Endothelial cell of umbilical vein (primary cell): ENCODE measurements around the gene TCAP. TPM values are rescaled to one million over a fixed set of nuclear protein-coding genes. Genes with fewer than 3 reads are reported as not detected.

ENCODE experiments used
- BruUV-seq: library from RNA; stranded (reverse); fragments of 400-500 nt; replicated peaks from 2 replicates; lab custom pipeline; 2021; lab: Mats Ljungman, UMichigan
- CTCF ChIA-PET: fragments of 300-600, 350-600 bp; sonication (Branson Sonifier 250); formaldehyde crosslinking; loops from one replicate; lab custom pipeline; 2021; ENCODE audit warnings: antibody characterized with exemption, inconsistent platforms; lab: Charles Lee
- POLR2A ChIA-PET: fragments of 300-600, 350-600 bp; sonication (Branson Sonifier 250); formaldehyde crosslinking; loops from one replicate; lab custom pipeline; 2021; ENCODE audit warnings: antibody characterized with exemption, inconsistent platforms; lab: Charles Lee
- DNase-seq: peaks from one replicate; pipeline ENCODE4 v3.0.0-alpha.2; 2011; ENCODE audit warnings: low read depth, low spot score
- FAIRE-seq: peaks from 2 replicates; lab custom pipeline; 2011; peaks lifted over from hg19 to GRCh38; lab: Jason Lieb, UNC
- H2AFZ ChIP-seq: 2 replicates; pipeline ENCODE4 v1.6.0; 2012; ENCODE audit warnings: low read depth, low read length, control low read depth, inconsistent platforms
- H3K27ac ChIP-seq: 2 replicates; pipeline ENCODE4 v1.5.1; 2011; ENCODE audit warnings: low read depth, mild to moderate bottlenecking, control low read depth, low read length, moderate library complexity; ENCODE audit not compliant: insufficient read depth
- H3K27me3 ChIP-seq, 2 experiments: 2 replicates each; pipeline versions ENCODE4 v1.6.0 to v1.6.1; 2011; ENCODE audit warnings: low read length in 2 of 2, mixed read lengths in 1 of 2; ENCODE audit not compliant: control insufficient read depth in 2 of 2, insufficient read depth in 2 of 2
- H3K36me3 ChIP-seq, 2 experiments: 2 replicates in 1 of 2; 3 replicates in 1 of 2; pipeline ENCODE4 v1.5.1; 2011; ENCODE audit warnings: low read length in 2 of 2, mild to moderate bottlenecking in 1 of 2, moderate library complexity in 1 of 2; ENCODE audit not compliant: control insufficient read depth in 2 of 2, insufficient read depth in 2 of 2; ENCODE audit errors: extremely low read depth in 1 of 2
- H3K4me1 ChIP-seq: 3 replicates; pipeline ENCODE4 v1.5.1; 2011; ENCODE audit warnings: mild to moderate bottlenecking, low read length; ENCODE audit not compliant: control insufficient read depth, insufficient read depth; ENCODE audit errors: extremely low read depth
- H3K4me2 ChIP-seq: 2 replicates; pipeline ENCODE4 v1.6.1; 2011; ENCODE audit warnings: low read length, control low read depth, mixed read lengths; ENCODE audit not compliant: insufficient read depth
- H3K4me3 ChIP-seq, 3 experiments: fragments of 200-600 bp in 1 of 3; sonication (generic), shearing (Covaris generic) in 1 of 3; replicated peaks in 1 of 3; 2 replicates each; pipeline ENCODE4 v1.5.1; 2011 to 2016; ENCODE audit warnings: control low read depth in 3 of 3, low read length in 3 of 3, mild to moderate bottlenecking in 2 of 3, inconsistent platforms in 1 of 3, low read depth in 1 of 3, moderate library complexity in 1 of 3; ENCODE audit not compliant: insufficient read depth in 1 of 3
- H3K79me2 ChIP-seq: 2 replicates; pipeline ENCODE4 v1.6.0; 2012; ENCODE audit warnings: low read length, inconsistent platforms; ENCODE audit not compliant: control insufficient read depth, insufficient read depth
- H3K9ac ChIP-seq: replicated peaks from 2 replicates; pipeline ENCODE3; 2011; ENCODE audit warnings: low read length, control low read depth; ENCODE audit not compliant: insufficient read depth; ENCODE audit errors: extremely low read depth
- H3K9me1 ChIP-seq: replicated peaks from 3 replicates; pipeline ENCODE4 v1.6.0; 2011; ENCODE audit warnings: mild to moderate bottlenecking, low read length; ENCODE audit not compliant: control insufficient read depth, insufficient read depth; ENCODE audit errors: extremely low read depth
- H3K9me3 ChIP-seq: replicated peaks from 2 replicates; pipeline ENCODE4 v1.5.1; 2012; ENCODE audit warnings: low read length, inconsistent platforms; ENCODE audit not compliant: control insufficient read depth, insufficient read depth
- H4K20me1 ChIP-seq: replicated peaks from 2 replicates; pipeline ENCODE3; 2011; ENCODE audit warnings: mild to moderate bottlenecking, low read length; ENCODE audit not compliant: control insufficient read depth, insufficient read depth; ENCODE audit errors: extremely low read depth
- GATA2 ChIP-seq: IDR thresholded peaks from 2 replicates; pipeline ENCODE4 v1.7.0; 2011; ENCODE audit warnings: low read depth, mild to moderate bottlenecking, moderate library complexity, mixed read lengths, low read length; ENCODE audit not compliant: insufficient read length, insufficient read depth
- JUN ChIP-seq: IDR thresholded peaks from 2 replicates; pipeline ENCODE4 v1.6.1; 2011; ENCODE audit warnings: borderline replicate concordance, low read depth; ENCODE audit not compliant: insufficient read length, insufficient read depth
- MYC ChIP-seq: IDR thresholded peaks from one replicate; pipeline ENCODE4 v1.6.1; 2011; ENCODE audit warnings: mild to moderate bottlenecking, low read depth, low read length
- POLR2A ChIP-seq: IDR thresholded peaks from 2 replicates; pipeline ENCODE4 v1.6.1; 2012; ENCODE audit warnings: low read depth, mild to moderate bottlenecking, control low read depth, low read length
- POLR2AphosphoS5 ChIP-seq: IDR thresholded peaks from 2 replicates; pipeline ENCODE4 v1.6.1; 2012; ENCODE audit warnings: low read depth, mild to moderate bottlenecking, control low read depth, low read length, moderate library complexity; ENCODE audit not compliant: insufficient read depth
- dilution Hi-C: fragments of 300-500 bp; cut with MboI; formaldehyde crosslinking; loops from one replicate; pipeline ENCODE4 v1.15.0; 2019; ENCODE audit warnings: low sequenced_read_pairs; ENCODE audit not compliant: extremely low pct_ligation_motif_present
- intact Hi-C: fragments of 100-400 bp; cut with micrococcal nuclease; formaldehyde crosslinking; loops from one replicate; pipeline ENCODE4 v1.10.0; 2022
- polyA plus RNA-seq, 4 experiments: library from polyadenylated mRNA; depleted of rRNA in 3 of 4; stranded (reverse) in 3 of 4; unstranded in 1 of 4; fragments of >200 nt; gene quantifications; 2 replicates each; pipeline versions ENCODE4 v1.2.1 to v1.2.3, GENCODE V29; 2011 to 2012; ENCODE audit warnings: missing spikeins in 1 of 4
- total RNA-seq: library from RNA; stranded (reverse); gene quantifications from 2 replicates; pipeline ENCODE4 v1.2.3, GENCODE V29; 2021
- TF ChIP-seq, protein P1 (sequence below), 2 donors: IDR thresholded peaks; 1 replicate in 1 of 2; 2 replicates in 1 of 2; pipeline ENCODE4 v1.5.1; 2011; ENCODE audit warnings: low read length in 2 of 2, mild to moderate bottlenecking in 2 of 2, moderate library complexity in 2 of 2, control low read depth in 1 of 2, inconsistent platforms in 1 of 2, low read depth in 1 of 2; ENCODE audit not compliant: insufficient read depth in 1 of 2; ENCODE audit errors: extremely low read depth in 1 of 2

The TCAP gene
- total and polyA plus RNA-seq, 2 donors (not counting 3 experiments of a cell fraction or from before 2014, with no cell fraction given): 0.51 to 0.93 TPM

DNA sequence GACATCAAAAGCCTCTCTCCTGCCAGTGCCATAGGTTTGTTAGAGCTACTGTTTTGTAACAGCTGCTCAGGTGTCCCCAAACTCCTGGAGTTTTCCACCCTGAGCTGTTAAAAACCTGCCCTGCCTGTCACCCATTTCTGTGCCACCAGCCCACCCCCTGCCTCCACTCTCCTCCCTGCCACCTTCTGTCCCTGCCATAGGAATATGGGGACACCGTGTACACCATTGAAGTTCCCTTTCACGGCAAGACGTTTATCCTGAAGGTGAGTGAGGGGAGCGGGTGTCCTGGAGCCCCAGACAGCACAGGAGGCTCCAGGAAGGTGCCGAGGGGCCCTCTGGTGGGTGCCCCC, 5.2 kb upstream of the TCAP start:
- Histone ChIP-seq H3K4me2 (no peak overlapping the region), H3K79me2 (no peaks in the 10 kb centered on the region), H4K20me1 (no peaks in the 10 kb centered on the region), H3K36me3 (peaks cover 0 to 2% of the 10 kb centered on the region in 2 experiments), H3K9me3 (no peaks in the 10 kb centered on the region), H3K9me1 (no peaks in the 10 kb centered on the region), H3K4me1 (peaks cover 16% of the 10 kb centered on the region), H3K9ac (no peak overlapping the region), H3K4me3 (no peak overlapping the region), H3K27ac (peak overlapping the region; percentile 8), H3K27me3 (no peaks in the 10 kb centered on the region), H2AFZ (no peak overlapping the region)
- intact Hi-C loops: no loop called here
- dilution Hi-C loops: no loop called here
- CTCF ChIA-PET: interaction anchor here (0.6 to 1.3 kb wide), 11 partner anchors 9 to 670 kb away, joined by 3 to 9 read pairs (median 4); partner anchors contain the start of gene MIEN1
- TF ChIP-seq GATA2: no peak
- TF ChIP-seq, protein P1, sequence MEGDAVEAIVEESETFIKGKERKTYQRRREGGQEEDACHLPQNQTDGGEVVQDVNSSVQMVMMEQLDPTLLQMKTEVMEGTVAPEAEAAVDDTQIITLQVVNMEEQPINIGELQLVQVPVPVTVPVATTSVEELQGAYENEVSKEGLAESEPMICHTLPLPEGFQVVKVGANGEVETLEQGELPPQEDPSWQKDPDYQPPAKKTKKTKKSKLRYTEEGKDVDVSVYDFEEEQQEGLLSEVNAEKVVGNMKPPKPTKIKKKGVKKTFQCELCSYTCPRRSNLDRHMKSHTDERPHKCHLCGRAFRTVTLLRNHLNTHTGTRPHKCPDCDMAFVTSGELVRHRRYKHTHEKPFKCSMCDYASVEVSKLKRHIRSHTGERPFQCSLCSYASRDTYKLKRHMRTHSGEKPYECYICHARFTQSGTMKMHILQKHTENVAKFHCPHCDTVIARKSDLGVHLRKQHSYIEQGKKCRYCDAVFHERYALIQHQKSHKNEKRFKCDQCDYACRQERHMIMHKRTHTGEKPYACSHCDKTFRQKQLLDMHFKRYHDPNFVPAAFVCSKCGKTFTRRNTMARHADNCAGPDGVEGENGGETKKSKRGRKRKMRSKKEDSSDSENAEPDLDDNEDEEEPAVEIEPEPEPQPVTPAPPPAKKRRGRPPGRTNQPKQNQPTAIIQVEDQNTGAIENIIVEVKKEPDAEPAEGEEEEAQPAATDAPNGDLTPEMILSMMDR (IDR thresholded peaks at IDR 0.05; ENCODE audit: extremely low read depth in 1 of 2, insufficient read depth in 1 of 2, low read depth in 1 of 2, low read length in 2 of 2): no peak
- TF ChIP-seq MYC: no peak
- no peak for TF ChIP-seq POLR2A
- TF ChIP-seq JUN: no peak
- no peak for TF ChIP-seq POLR2AphosphoS5
- no peak for FAIRE-seq
- no peak for DNase-seq
- POLR2A ChIA-PET: interaction anchor here (1.7 kb wide), 1 partner anchor 11 kb away, joined by 3 read pairs; no protein-coding TSS in a partner anchor
- no TSS peak for BruUV-seq
